GM12874 (cell line): Measurements from ENCODE around the gene GRSF1.

Source experiments
- TF ChIP-seq, protein P1 (sequence below): IDR thresholded peaks from 2 replicates; pipeline ENCODE4 v1.5.1; 2011; ENCODE audit warnings: low read depth, mild to moderate bottlenecking, control low read depth, low read length, moderate library complexity; ENCODE audit not compliant: insufficient read depth

Gene GRSF1

DNA sequence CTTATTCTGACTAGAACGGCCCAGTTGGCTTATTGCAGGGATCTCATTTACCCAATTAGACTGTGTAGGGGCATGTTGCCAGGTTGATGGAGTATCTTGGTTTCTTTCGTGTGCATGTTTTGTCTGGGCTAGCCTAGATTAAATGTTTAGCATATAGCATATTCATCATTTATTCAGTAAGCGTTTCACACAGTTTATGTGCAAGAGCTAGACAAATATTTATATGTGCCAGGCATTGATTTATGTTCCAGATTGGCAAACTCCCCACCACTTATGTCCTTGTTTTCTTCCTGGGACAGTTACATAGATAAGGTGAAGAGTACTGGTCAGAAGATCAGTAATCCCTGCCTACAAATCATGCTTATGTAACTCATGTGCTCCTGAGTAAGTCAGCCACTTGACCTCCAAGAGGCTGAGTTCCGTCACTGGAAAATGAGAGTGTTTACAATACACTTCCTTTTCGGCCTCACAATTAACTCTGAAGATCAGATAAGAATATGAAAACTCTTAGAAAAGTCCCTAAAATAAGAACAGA is 60.7 kb downstream of the GRSF1 start:
- TF ChIP-seq, protein P1, sequence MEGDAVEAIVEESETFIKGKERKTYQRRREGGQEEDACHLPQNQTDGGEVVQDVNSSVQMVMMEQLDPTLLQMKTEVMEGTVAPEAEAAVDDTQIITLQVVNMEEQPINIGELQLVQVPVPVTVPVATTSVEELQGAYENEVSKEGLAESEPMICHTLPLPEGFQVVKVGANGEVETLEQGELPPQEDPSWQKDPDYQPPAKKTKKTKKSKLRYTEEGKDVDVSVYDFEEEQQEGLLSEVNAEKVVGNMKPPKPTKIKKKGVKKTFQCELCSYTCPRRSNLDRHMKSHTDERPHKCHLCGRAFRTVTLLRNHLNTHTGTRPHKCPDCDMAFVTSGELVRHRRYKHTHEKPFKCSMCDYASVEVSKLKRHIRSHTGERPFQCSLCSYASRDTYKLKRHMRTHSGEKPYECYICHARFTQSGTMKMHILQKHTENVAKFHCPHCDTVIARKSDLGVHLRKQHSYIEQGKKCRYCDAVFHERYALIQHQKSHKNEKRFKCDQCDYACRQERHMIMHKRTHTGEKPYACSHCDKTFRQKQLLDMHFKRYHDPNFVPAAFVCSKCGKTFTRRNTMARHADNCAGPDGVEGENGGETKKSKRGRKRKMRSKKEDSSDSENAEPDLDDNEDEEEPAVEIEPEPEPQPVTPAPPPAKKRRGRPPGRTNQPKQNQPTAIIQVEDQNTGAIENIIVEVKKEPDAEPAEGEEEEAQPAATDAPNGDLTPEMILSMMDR: no peak

- TF ChIP-seq, protein P1: no peak
Observed at GRCh38 chr4:70772929-70773555, 66.6 kb downstream of the GRSF1 start.

DNA sequence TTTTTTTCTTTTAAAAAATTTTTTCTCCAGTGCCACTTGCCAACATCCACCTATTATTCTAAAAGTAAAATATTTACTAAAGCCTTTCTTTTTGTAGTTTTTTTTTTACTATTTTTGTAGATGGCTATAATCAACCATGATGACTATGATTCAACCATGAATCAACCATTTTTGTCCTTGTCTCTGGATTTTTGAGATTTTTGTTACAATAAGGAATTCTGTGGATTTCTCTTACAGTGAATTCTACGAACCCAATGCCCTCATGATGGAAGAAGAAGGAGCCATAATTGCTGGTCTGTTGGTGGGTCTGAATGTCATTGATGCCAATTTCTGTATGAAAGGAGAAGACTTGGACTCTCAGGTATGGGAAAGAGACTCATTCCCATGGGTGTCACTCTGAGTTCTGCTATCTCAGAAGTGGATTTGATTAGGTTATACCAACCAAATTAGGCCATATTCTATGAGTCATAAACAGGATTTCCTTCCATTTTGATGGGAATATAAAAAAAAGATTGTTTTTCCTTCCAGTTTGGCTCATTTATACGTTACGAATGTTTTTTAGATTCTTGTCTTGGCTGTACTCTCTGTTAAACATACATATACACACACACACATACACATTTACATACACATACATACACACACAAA is 71.3 kb downstream of the GRSF1 start:
- TF ChIP-seq, protein P1: no peak
